Measurements from ENCODE around the gene PON3. TPM values are rescaled to one million over a fixed set of nuclear protein-coding genes. Genes with fewer than 3 reads are reported as not detected.

Gene PON3
- polyA plus RNA-seq (2013, experiment 1 of 2; ENCODE audit: insufficient read length) = not detected
- polyA plus RNA-seq (2013, experiment 2 of 2; ENCODE audit: insufficient read length) = 0.32 TPM

DNA sequence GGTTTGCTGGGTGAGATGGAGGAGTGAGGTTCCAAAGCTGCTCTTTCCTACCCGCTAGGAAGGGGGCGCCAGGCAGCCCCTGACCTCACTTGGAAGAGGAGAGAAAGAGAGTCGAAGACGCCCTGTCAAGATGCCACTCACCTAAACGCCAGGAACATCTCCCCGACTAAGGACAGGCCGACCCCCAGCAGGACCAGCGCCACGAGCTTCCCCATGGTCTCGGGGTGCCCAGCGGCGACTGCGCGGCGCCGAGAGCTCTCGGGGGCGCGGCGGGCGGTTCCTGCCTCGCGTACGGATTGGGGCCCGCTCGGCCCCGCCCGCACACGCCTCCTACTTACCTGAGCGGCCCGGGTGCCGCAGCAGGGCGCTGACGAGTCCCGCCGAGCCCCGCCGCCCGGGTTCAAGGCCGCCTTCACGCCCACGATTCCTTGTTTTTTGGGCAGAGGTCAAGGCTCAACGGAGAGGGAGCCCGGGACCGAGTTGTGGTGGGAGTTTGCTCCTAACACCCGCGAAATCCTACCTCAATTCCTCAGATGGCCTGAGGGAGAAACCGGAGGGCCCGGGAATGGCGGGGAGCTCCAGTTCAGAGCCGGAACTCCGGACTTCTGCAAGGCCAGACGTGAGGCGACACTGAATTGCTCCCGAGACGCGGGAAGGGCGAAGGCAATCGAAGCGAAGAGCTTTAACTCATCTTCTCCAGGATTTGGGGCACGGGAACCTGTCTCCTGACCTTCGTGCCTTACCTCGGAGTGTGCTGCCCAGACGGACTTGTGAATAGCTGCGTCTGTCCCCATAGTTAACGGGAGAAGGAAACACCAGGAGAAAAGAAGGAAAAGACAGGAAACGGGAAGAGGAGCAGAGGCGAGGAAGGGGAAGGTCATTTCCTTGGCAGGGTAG is at the start of gene PON3:
TSS of gene PON3 (minus strand) at position 240 of the 897 bp plus-strand sequence. CDS start at position 215, 25 bp downstream.
- DNase-seq = no peak

DNA sequence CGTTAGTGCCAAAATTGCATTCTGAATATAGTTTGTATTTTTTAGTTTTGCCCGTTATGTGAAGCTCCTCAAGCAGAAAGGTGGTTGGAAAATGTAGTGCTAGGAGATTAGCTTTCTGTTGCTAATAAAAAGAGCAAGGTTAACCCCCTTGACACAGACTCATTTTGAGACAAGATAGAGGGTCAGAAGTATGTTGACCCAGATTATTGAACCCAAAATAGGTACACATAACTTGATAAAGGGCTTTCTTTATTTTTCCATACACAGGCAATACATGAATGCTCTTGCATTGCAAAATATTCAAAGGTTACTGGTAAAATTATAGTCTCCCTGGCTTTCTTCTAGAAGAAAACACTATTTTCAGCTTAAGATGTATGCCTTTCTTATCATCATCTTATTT is 48.6 kb upstream of the PON3 start:
- DNase-seq = no peak

- no peak for DNase-seq
These were observed 45.1 kb upstream of the PON3 start for GRCh38 chr7:95441042-95441823.

DNA sequence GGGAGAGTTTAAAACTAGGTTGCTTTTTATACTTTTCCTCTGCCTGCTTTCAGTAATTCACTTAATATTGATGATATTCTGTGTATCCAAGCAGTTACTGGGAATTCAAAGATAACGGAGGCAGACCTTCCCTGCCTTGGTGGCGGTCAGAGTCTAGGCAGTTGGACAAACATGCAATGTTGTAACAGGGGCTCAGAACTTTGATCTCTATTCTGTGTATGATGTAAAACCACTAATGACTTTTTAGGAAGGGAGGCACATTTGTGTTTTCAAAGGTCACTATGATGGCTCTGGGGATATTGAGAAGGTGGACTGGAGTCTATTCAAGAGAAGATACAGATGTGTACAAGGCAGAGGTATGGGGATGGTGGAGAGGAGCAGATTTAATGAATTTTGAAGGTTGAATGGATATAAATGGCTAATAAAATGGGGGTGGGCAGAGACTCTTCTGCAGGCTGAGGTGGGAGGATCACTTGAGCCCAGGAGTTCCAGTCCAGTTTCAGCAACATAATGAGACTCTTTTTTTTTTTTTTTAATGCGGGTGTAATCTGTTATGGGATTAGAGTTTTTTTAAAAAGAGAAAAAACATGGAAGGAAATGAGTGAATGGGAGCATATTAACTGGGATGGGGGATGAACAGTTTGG is 44.3 kb upstream of the PON3 start:
- DNase-seq = no peak

DNA sequence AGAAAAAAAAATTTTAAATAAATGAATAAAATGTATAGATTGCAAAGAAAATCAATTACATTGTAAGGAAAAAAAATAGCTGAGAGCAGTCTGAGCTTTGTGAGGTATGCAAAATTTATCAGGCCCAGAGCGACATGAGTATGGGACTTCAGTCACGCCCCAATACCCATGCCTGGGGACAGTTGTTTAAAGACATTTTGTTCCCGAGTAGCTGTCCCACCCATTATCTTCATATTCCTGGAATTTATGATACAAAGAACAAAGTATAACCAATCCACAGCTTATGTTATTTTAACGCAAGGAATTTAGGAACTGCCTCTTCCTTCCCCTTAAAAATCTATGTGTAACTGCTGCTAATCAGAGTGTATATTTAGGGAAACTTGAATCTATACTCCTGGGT is 40.2 kb upstream of the PON3 start:
- no peak for DNase-seq

DNA sequence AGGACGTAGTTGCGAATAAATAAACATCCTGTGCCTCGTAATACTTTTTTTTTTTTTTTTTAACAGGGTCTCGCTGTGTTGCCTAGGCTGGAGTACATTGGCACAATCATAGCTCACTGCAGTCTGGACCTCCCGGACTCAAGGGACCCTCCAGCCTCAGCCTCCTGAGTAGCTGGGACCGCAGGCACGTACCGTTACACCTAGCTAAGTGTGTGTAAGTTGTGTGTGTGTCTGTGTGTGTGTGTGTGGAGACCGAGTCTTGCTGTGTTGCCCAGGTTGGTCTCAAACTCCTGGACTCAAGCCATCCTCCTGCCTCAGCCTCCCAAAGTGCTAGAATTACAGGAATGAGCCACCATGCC is 39.2 kb upstream of the PON3 start:
- DNase-seq = no peak

DNA sequence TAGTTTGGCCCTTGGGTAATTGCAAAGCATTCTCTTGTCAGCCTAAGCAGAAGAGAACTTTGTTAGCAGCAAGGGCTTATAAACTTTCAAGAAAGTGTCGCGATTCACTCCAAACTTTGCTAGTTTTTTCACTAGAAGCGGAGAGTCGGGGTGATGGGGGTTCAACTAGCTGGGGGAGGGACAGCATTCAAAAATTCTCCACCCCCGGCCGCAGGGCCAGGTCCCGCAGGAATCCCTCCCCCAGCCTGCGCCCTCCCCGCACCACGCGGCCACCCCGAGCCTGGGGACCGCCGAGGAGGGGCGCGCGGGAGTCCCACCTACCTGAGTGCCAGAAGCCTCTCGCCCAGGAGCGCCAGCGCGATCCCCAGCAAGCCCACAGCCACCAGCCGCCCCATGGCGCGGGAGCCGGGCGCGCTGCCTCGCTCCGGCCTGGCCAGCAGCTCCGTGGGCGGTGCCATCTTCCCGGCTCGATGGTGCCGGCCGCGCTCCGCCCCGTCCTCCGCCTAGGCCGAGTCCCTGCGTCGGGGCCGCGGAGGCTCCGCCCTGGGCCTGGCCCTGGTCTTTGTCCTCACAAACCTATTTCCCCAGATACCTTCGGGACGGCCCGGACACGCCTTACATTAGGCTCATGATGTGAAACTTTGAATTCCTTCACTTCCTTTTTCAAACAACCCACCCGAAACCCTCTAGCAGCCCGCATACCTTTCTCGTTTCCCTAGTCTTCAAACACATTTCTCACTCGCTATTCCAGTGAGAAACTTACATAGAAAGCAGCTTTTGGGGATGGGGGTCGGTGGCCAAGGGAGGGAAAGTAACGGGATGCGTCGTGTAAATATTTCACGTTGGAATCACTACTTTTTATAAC is 38.6 kb upstream of the PON3 start, which contains the start of gene PON2:
TSS of gene PON2 (minus strand) at position 472 of the 865 bp plus-strand sequence. CDS start at position 395, 77 bp downstream.
- DNase-seq = peak; percentile 87

DNA sequence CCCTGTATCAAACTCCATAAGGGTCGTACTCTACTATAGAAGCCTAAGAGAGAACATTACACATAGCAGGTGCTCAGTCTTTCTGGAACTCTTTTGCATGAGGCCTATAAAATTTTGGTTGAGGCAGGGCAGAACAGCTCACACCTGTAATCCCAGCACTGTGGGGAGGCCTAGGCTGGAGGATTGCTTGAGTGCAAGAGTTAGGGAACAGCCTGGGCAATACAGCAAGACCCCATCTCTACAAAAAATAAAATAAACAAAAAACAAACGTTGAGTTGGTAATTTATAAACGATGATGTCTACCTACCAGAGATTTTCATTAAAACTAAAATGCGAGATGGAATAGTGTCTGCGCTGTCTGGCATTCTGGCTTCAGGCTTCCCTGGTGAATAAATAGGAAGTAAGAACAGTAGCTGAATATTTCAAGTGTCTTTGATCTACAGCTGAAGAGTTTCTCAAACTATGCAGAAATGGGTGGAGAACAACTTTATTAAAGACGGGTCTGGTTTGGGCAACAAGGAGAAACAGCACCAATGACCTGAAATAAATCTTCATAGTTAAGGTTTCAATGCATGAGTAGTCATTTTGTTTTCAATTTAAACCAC is 37.9 kb upstream of the PON3 start:
- no peak for DNase-seq

- no peak for DNase-seq
These were observed 37.0 kb upstream of the PON3 start for GRCh38 chr7:95433129-95433528.

DNA sequence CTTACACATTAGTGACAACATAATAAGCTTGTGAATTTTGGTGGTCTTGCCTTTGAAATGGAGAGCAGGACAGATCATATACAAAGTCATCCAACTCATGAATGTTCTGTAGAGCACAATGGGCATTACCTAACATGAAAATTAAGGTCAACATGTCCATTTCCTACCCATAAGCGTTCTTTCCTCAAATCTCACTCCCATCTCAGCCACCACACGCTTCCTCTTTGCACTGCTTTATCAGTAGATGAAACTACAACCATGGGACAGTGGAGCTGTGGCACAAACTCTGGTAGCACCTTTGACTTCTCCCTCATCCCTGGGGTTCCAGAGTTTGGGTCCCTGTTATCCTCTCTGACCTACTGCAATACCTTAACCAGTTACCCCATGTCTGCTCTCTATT is 36.4 kb upstream of the PON3 start:
- DNase-seq = no peak

GRCh38 chr7:95430864-95431263 is 34.7 kb upstream of the PON3 start:
- no peak for DNase-seq

DNA sequence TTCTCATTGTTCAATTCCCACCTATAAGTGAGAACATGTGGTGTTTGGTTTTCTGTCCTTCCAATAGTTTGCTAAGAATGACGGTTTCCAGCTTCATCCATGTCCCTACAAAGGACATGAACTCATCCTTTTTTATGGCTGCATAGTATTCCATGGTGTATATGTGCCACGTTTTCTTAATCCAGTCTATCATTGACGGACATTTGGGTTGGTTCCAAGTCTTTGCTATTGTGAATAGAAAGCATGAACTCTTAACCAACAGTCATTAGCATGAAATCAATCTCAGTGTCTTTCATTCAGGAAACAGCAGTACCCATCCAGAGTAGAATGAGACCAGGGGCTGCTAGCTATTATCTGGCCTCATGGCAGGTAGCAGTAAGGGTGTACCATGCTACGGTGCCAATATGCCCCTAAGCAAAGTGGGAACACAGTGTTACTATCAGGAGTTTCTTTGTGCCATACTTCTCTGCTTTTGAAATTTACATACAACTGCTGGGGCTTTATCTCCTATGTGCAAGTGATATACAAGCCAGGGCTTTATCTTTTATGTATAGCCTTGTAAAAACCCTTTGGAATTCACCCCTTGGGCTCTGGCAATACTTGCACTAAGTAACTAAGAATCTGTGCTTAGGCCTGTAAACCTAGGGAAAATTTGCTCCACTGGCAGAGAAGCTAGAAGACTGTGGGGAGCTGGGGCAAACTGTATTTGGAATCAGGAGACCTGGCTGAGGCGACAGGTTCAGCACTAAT is 33.2 kb upstream of the PON3 start:
- no peak for DNase-seq

DNA sequence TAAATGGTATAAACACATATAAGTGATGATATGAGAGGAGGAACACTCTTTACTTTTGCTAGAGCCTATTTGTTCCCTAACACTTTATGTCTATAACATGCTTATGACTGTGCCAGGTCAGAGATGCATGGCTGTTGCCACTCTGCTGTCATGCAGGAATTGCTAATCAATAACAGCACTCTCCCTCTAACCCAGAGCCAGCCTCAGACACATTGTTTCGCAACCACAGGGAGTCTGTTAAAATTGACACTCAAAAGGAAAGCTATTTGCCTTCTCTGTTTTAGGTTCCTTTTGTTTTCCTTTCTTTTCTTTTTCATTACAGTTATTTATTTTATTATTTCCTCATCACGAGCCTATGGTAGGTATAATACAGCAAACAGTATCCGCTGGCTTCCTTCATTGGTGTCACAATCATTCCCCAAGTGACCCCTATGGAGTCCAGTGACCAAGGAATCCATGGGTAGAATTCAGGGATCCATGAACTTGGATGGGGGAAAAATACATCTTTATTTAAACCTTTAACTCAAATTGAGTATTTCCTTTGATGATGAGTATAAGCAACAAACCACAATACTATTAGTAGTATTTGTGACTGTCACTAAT is 31.8 kb upstream of the PON3 start:
- no peak for DNase-seq

GRCh38 chr7:95427166-95427565 is 31.0 kb upstream of the PON3 start:
- DNase-seq = no peak

GRCh38 chr7:95425694-95426093 is 29.5 kb upstream of the PON3 start:
- no peak for DNase-seq

DNA sequence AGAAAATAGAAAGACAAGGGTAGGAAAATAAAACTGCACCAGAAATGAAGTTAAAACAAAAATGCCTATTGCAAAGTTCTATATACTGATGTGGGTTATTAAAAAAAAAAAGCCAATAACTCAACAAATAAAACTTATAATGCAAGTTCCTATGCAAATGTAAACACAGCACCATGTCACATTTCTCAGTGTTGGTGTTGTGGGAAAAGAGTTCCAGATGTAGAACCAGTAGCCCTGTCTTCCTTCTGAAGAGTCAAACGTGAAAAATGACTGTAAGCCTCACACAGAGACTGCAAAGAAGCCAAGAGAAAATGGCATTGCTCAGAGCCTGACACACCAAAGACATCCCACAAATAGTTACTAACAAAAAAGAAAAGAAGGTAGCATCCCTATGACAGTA is 28.5 kb upstream of the PON3 start:
- DNase-seq = no peak

DNA sequence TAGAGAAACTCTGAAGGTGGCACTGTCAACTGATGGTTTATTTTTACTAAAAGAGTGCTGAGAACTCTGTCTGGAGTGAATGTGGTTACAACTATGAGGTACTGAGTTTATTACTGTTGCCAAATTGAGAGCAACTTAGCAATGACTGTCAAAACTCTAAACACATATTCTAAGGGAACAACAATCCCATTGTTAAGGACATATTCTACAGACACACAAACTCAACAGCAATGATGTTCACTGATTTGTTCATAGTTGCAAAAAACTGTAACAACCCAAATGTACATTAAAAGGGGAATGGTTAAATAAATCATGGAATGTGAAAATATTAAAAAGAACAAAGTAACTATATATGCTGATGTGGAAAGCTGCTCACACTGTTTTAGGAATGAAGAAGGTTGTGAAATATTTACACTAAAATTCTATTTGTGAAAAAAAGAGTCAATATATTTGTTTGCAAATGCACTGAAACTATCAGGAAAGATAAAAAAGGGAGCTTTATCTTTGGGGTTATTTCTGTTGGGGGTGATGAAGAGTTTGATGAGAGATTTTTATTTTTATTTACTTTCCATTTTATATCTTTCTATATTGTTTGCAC is 25.8 kb upstream of the PON3 start:
- DNase-seq = no peak

DNA sequence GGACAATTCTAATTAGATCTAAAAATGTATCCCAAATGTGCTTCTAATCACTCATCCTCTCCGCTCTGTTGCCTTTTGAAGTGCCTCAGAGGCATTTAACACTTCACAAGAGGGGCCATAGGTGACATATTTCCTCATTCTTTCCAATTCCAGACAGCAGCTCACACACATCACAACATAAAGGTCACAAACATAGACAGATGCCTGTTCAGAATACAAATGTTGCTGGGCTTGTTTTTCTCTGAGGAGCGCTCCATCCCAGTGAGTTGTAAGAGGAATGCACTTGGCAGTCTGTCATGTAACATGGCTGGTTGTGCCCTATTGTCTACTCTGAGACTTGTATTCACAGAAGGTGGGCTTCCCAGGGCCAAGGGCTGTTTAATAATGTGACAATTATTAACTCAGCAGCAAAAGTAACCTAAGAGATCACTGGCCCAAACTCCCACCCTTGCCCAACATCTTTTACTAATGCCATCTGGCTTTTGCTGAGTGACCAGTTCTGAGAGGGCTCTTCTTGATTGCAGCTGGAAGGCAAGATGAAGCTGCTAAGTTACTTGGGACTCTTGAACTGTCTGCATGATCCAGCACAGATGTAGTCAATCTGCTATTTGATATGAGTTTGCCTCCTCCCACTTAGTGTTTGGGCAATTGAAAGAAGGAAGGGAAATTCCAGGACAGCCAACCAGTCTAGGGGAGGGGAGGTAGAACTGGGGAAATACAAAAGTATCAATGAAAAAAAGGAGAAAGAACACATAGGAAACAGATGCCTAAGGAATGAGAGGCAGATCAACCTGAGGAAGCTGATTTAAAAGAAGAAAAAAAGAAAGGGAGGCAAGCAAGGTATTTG is 25.0 kb upstream of the PON3 start:
- peak; percentile 23 for DNase-seq

DNA sequence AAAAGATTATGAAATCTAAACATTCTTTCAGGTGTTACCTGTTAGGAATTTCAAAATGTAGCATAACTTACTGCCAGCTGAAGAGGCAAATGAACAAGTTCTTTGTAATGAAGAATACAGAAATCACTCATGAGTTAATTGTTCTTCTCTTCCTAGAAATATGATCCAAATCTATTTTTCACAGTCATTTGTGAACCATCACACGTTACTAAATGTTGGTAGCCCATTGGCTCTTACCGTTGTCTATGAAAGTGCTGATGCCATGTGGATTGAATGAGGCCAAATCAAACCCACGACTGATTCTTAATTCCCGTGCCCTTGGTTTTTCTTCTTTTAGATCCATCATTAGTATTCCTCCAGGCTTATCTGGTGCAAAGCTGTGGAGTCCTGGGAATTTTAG is 15.9 kb upstream of the PON3 start:
- no peak for DNase-seq

Data from fibroblast of skin of scalp (primary cell).